SK-N-SH (cell line): Measurements from ENCODE around the gene MCM8.

Experiments
- EZH2phosphoT487 ChIP-seq: fragments of 200-600 bp; sonication (generic); IDR thresholded peaks from 2 replicates; pipeline ENCODE4 v1.6.1; 2017; ENCODE audit warnings: low read depth, mixed run types, mild to moderate bottlenecking, antibody characterized with exemption, moderate library complexity, borderline replicate concordance
- FOXJ3 ChIP-seq: sonication (generic); formaldehyde crosslinking; IDR thresholded peaks from 2 replicates; pipeline ENCODE4 v1.5.1; 2020; ENCODE audit warnings: mild to moderate bottlenecking, missing genetic modification reagents
- RXRA ChIP-seq: IDR thresholded peaks from 2 replicates; pipeline ENCODE4 v1.4.0; 2012; ENCODE audit warnings: low read depth, mild to moderate bottlenecking, borderline replicate concordance
- SMC3 ChIP-seq: IDR thresholded peaks from 2 replicates; pipeline ENCODE4 v1.6.1; 2012; ENCODE audit warnings: low read depth, low read length, improper control_type of control experiment
- TF ChIP-seq, protein P1 (sequence below): IDR thresholded peaks from 2 replicates; pipeline ENCODE4 v1.6.1; 2012; ENCODE audit warnings: mild to moderate bottlenecking, low read depth, low read length, moderate library complexity

DNA sequence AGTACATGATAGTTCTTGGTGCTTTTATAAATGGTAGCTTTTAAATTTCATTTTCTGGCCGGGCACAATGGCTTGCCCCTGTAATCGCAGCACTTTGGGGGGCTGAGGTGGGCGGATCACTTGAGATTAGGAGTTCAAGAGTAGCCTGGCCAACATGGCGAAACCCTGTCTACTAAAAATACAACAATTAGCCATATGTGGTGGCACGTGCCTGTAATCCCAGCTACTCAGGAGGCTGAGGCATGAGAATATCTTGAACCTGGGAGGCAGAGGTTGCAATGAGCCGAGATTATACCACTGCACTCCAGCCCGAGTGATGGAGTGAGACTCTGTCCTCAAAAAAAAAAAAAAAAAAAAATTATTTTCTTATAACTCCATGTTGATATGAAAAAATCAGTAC lies 67.4 kb downstream of the MCM8 start:
- TF ChIP-seq EZH2phosphoT487 (no peak), RXRA (no peak), SMC3 (no peak), FOXJ3 (CRISPR knock-in tag) (no peak)
- TF ChIP-seq, protein P1, sequence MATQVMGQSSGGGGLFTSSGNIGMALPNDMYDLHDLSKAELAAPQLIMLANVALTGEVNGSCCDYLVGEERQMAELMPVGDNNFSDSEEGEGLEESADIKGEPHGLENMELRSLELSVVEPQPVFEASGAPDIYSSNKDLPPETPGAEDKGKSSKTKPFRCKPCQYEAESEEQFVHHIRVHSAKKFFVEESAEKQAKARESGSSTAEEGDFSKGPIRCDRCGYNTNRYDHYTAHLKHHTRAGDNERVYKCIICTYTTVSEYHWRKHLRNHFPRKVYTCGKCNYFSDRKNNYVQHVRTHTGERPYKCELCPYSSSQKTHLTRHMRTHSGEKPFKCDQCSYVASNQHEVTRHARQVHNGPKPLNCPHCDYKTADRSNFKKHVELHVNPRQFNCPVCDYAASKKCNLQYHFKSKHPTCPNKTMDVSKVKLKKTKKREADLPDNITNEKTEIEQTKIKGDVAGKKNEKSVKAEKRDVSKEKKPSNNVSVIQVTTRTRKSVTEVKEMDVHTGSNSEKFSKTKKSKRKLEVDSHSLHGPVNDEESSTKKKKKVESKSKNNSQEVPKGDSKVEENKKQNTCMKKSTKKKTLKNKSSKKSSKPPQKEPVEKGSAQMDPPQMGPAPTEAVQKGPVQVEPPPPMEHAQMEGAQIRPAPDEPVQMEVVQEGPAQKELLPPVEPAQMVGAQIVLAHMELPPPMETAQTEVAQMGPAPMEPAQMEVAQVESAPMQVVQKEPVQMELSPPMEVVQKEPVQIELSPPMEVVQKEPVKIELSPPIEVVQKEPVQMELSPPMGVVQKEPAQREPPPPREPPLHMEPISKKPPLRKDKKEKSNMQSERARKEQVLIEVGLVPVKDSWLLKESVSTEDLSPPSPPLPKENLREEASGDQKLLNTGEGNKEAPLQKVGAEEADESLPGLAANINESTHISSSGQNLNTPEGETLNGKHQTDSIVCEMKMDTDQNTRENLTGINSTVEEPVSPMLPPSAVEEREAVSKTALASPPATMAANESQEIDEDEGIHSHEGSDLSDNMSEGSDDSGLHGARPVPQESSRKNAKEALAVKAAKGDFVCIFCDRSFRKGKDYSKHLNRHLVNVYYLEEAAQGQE = no peak
